ENCODE data around the gene SLC25A44.

- TF ChIP-seq CTCF (IDR thresholded peaks at IDR 0.05): no peak
- no peak for TF ChIP-seq POLR2A (IDR thresholded peaks at IDR 0.05)
Observed at GRCh38 chr1:156228501-156228900, 34.6 kb downstream of the SLC25A44 start.
